CD4-positive, alpha-beta T cell treated with Interleukin-12 subunit alpha and Interleukin-12 subunit beta, for 1 hour (primary cell): Measurements from ENCODE around the gene PODNL1.

Experiments used
- DNase-seq: peaks from one replicate; pipeline ENCODE4 v3.0.0-alpha.2; 2020

Gene PODNL1

DNA sequence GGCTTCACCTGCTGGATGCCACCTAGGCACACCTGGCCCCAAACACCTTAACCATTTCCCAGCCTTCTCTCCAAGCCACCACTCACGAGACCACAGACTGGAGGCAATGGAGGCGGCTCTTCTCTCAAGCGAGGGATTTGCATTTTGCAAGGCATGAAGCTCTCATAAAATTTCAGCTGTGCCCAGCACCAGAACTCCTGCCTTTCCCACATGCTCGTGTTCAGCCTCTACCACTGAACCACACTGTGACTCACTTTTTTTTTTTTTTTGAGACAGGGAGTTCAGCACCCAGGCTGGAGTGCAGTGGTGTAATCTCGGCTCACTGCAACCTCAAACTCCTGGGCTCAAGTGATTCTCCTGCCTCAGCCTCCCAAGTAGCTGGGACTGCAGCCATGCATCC, 50.7 kb downstream of the PODNL1 start:
- DNase-seq, result no peak

DNA sequence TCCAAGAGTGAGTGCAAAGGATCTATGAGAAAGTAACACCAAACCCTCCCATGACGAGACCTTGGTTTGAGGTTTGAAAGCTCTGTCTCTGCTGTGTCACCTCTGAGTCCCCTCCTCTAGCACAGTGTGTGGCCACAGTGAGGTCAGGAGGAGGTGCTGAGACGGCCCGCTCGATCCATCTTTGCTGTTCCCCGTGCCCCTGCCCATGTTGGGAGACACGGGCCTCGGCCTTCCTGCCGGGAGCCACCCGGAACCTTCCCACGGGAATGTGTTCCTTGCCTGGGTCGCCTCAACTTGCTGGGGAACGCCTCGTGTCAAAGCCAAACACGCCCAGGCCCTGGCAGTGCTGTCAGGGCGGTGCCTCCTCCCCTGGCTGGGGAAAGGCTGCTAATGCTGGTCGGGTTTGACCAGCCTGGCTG, 51.2 kb downstream of the PODNL1 start:
- DNase-seq, result peak; percentile 59

DNA sequence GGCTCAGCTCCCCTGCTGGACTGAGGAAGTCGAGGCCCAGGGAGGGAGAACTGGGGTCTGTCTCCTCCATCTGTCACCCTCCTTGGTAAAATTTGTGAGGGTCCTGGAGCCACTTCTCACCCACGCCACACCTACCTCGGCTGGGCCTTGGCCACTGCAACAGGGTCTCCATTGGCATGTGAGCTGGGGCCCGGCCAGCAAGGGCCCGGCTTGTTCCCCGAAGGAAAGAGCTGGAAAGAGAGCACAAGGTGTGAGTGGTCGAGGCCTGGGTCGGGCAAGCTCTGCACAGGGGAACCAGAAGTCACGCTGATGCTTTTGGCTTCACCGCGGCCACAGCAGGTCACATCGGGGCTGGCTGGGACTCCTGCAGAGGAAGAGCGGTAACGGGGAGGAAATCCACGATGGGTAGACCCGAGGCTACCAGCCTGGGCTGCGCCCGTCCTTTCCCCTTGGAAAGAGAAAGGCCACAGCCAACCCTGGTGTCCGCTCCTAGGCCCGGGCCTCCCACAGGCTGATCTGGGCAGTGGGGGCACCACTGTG, 52.3 kb downstream of the PODNL1 start:
- DNase-seq, result no peak

DNA sequence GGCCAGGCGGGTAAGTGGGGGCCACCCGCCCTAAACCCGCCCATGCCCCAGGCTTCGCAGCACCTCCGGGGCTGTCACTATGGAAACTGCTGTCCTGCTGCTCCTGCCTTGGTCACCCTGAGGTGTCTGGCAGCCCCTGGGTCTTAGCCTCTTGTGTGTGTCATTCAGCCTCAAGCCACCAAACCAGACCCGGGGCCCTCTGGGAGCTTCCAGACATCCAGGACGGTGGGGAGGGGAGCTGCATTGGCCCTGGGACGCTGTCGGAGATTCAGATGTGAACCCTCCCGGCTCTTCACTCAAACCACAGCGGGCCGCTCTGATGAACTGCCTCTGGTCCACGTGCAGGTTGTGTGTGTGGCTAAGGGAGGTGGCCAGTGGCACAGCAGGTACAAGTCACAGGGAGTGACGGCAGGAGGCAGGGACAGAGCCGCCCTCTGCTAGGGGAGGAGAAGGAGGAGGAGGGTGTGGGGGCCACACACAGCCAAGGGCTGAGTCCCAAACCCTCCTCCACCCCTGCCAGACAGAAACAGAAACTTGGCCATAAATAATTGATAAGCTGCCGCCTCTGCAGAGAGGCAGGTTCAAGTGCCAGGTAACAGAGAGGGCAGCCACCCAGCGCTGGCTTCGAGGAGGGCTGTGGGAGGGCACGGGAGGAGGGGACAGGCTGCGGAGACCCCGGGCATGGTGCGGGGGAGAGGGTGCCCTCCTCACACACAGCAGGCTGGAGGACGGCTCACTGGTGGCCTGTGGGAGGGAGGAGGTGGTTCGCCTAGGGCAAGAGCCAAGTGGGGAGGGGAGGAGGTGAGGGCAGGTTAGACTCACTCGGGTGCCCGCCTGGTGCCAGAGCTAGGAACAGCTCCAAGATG, 53.3 kb downstream of the PODNL1 start:
- no peak for DNase-seq

DNA sequence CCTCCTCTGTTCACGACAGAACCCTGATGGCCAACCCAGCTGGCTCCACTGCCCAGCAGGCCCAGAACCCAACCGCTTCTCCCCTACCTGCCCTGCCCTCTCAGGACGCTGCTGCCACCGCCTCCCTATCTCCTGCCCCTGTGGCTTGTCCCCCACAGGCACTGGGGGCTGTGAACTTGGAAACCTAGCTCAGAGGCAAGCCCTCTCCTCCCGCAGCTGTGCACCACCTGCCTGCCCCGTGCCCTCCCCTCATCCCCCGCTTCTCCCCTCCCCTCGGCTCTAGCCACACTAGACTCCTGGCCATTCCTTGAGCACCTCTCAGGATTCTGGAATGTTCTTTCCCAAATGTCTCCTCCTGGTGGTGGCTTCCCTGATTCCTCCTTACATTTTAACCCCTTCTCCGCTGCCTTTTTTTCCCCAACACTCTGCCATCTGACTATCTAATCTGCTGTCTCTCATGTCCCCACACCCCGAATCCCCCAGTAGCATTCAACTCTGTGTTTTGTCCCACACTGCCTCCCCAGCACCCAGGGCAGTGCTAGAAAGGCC, 54.6 kb downstream of the PODNL1 start:
- DNase-seq, result no peak

DNA sequence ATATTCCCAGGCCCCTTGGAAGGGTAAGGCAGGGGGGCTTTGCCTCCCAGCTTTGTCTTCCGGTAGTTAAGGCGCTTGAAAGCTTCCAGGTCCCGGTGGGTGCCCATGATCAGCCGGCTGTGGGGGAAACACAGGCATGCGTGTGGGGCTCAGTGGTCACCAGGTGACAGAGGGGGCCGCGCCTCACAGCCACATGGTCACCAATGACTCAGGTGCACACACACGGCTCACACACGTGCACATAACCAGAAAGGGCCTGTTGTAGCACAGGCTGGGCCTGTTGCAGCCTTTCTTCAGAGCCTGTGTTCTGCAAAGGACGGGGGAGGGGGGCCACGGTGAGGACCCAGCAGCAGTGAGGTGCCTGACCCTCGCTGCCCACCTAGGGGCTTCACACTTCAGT, 55.4 kb downstream of the PODNL1 start:
- no peak for DNase-seq

DNA sequence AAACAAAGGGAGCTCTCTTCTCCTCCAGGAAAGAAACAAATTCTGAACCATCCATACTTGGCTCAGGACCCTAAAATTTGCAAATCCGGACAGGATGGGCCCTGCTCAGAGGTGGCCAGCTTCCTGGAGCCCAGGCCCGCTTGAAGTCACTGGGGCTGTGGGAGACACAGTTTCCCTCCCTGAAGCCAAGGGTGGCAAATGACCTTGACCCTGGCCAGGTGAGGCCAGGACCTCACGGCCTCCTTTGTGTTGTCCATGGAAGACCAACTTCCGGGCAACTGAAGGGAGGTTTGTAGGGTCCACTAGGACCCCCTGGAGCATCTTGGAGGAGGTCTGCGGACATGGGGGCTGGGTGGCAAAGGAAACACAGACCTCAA, 55.8 kb downstream of the PODNL1 start:
- DNase-seq, result no peak

DNA sequence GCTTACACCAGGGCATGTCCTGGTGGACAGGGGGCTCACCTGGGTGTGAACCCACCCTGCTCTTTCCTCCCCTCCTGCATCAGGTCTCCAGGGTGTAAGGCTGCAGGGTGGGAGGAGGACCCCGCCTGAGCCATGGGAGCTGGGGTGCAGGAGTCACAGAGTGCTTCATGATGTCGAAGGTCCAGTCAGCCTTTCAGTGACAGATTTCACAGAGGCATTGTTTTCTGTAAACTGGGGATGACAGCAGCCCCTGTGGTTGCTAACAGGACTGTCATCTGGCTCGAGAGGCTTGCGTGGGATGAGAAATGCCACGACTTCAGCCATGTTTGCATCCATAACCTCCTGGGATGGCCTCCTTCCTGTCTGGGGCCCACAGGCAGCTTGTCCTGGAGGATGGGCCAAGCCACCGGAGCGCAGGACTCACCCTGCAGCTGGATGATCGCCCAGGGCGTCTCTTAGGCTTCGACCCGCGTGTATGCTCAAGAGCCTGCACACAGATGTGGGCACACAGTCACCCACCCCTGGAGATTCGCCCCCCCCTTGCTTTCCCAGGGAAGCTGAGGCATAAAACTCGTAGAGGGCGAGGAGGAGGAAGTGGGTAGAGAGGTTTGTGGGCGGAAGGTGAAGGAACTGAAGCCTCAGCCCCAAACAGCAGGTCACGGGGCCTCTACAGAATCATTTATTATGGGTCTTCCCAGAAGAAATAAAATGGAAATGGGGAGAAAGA, 56.4 kb downstream of the PODNL1 start:
- peak; percentile 54 for DNase-seq

DNA sequence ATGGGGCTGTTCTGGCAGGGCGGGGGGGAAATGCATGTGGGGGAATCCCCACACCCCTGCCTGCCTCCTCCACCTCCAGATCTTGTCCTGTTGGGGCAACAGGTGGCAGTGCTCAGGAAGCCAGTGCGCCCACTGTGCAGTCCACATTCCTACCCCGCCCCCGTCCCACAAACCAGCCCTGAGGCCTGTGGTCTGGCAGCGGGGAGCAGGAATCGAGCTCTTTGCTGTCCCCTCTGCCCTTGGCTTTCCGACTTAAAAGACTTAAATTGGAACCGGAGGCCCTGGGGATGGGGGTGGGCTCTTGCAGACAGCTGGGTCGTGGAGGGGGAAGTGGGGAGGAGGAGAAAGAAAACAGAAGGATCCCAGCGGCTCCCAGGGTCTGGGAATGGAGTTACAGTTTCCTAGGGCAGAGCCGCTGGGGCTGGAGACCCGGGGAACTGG, 56.9 kb downstream of the PODNL1 start:
- DNase-seq, result peak; percentile 41
